Neural progenitor cell (in vitro differentiated cells): ENCODE data around the gene TMEM131L.

Experiments
- EZH2 ChIP-seq: fragments of 200-600 bp; sonication (generic); IDR thresholded peaks from 2 replicates; pipeline ENCODE4 v1.6.1; 2017; ENCODE audit warnings: antibody characterized with exemption, mild to moderate bottlenecking, moderate library complexity
- EZH2phosphoT487 ChIP-seq: fragments of 200-600 bp; sonication (generic); IDR thresholded peaks from 2 replicates; pipeline ENCODE4 v1.6.1; 2017; ENCODE audit warnings: antibody characterized with exemption
- TF ChIP-seq, protein P1 (sequence below): fragments of 200-600 bp; sonication (generic); IDR thresholded peaks from 2 replicates; pipeline ENCODE4 v1.5.1; 2017; ENCODE audit warnings: antibody characterized with exemption, mild to moderate bottlenecking

DNA sequence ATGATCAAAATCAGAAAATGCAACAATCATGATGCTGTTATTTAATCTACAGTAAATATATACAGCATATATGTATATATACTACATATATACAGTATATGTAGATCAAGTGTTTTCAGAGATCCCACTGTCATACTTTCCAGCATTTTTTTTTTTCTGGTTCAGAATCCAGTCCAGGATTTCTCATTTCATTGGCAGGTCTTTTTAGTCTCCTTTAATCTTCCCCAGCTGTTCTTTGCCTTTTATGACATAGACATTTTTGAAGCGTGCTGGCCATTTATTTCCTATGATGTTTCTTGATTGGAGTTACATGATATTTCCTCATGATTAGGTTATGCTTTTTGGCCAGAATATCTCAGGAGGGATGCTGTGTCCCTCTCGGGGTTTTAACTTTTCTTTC is 125.9 kb downstream of the TMEM131L start:
- TF ChIP-seq, protein P1, sequence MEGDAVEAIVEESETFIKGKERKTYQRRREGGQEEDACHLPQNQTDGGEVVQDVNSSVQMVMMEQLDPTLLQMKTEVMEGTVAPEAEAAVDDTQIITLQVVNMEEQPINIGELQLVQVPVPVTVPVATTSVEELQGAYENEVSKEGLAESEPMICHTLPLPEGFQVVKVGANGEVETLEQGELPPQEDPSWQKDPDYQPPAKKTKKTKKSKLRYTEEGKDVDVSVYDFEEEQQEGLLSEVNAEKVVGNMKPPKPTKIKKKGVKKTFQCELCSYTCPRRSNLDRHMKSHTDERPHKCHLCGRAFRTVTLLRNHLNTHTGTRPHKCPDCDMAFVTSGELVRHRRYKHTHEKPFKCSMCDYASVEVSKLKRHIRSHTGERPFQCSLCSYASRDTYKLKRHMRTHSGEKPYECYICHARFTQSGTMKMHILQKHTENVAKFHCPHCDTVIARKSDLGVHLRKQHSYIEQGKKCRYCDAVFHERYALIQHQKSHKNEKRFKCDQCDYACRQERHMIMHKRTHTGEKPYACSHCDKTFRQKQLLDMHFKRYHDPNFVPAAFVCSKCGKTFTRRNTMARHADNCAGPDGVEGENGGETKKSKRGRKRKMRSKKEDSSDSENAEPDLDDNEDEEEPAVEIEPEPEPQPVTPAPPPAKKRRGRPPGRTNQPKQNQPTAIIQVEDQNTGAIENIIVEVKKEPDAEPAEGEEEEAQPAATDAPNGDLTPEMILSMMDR: no peak
- TF ChIP-seq EZH2phosphoT487 (no peak), EZH2 (no peak)
